Measurements from ENCODE around the gene ZBTB20.

DNA sequence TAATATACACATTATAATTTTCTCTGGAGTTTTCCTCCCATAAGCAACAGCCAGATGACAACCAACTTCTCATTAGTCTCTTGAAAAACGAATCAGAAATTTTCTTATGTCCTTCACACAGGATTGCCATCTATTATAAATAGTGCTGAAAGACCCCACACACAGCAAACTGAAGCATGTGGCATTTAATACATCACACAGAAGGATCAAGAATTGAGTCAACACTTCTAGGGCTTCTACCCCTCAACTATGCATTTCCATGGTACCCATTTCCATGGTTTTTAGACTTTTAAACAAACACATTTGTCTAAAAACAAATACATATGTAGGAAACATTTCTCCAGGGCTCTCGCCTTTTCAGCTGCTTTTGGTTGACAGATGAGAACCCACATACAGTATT, 282.1 kb downstream of the ZBTB20 start:
- TF ChIP-seq CTCF (IDR thresholded peaks at IDR 0.05), result no peak
- no peak for TF ChIP-seq POLR2A (IDR thresholded peaks at IDR 0.05)
- no peak for TF ChIP-seq EP300 (IDR thresholded peaks at IDR 0.05)
